BJ (cell line): ENCODE results near the gene FUBP1. TPM values are rescaled to one million over a fixed set of nuclear protein-coding genes. Genes with fewer than 3 reads are reported as not detected.

Source experiments
- CTCF ChIA-PET: fragments of 350-600 bp; formaldehyde crosslinking; extraction: SDS; loops from one replicate; lab custom pipeline; 2021; ENCODE audit warnings: antibody characterized with exemption, inconsistent platforms; lab: Yijun Ruan, JAX
- POLR2A ChIA-PET: fragments of 300-600 bp; sonication (Branson Sonifier 250); formaldehyde crosslinking; extraction: SDS; loops from one replicate; lab custom pipeline; 2021; ENCODE audit warnings: antibody characterized with exemption; lab: Charles Lee
- DNase-seq: peaks from one replicate; pipeline ENCODE4 v3.0.0-alpha.2; 2011; ENCODE audit warnings: low read depth
- H3K27me3 ChIP-seq: 2 replicates; pipeline ENCODE4 v1.6.0; 2011; ENCODE audit warnings: low read length; ENCODE audit not compliant: control insufficient read depth, insufficient read depth
- H3K36me3 ChIP-seq: 2 replicates; pipeline ENCODE4 v1.5.1; 2011; ENCODE audit warnings: low read length; ENCODE audit not compliant: control insufficient read depth, insufficient read depth
- H3K4me3 ChIP-seq: 2 replicates; pipeline ENCODE4 v1.5.1; 2011; ENCODE audit warnings: low read depth, mild to moderate bottlenecking, control low read depth, low read length
- CTCF ChIP-seq: IDR thresholded peaks from 2 replicates; pipeline ENCODE4 v1.5.1; 2011; ENCODE audit warnings: low read depth, mild to moderate bottlenecking, control low read depth, inconsistent platforms, low read length, moderate library complexity; ENCODE audit not compliant: insufficient read depth
- polyA plus RNA-seq: library from polyadenylated mRNA; depleted of rRNA; stranded (reverse); fragments of >200 nt; gene quantifications from 2 replicates; pipeline ENCODE4 v1.2.3, GENCODE V29; 2011

FUBP1 gene
- polyA plus RNA-seq, 1 experiment = 79.0 TPM

DNA sequence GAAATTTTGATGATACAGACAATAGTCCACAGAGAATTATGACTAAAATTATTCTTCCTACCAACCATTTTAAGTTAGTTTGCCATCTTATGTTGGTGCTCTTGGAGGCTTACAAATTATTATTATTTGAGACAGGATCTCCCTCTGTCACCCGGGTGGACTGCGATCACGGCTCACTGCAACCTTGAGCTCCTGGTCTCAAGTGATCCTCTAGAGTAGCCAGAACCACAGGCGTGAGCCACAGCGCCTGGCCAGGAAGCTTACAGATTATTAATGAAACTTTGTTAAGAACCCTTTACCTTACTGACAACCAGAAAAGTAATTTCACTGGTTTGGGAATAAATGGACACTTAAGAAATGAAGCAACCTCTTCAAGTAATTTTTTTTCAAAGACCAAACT is 17.9 kb upstream of the FUBP1 start:
- no peak for TF ChIP-seq CTCF
- Histone ChIP-seq H3K4me3 (no peak overlapping the region), H3K27me3 (no peaks in the 10 kb centered on the region), H3K36me3 (no peaks in the 10 kb centered on the region)
- no peak for DNase-seq
- CTCF ChIA-PET = interaction anchor here (1.0 to 1.6 kb wide), 2 partner anchors 8 to 16 kb away, joined by 3 to 7 read pairs; partner anchors contain the start of gene DNAJB4
- POLR2A ChIA-PET = no interaction called here

DNA sequence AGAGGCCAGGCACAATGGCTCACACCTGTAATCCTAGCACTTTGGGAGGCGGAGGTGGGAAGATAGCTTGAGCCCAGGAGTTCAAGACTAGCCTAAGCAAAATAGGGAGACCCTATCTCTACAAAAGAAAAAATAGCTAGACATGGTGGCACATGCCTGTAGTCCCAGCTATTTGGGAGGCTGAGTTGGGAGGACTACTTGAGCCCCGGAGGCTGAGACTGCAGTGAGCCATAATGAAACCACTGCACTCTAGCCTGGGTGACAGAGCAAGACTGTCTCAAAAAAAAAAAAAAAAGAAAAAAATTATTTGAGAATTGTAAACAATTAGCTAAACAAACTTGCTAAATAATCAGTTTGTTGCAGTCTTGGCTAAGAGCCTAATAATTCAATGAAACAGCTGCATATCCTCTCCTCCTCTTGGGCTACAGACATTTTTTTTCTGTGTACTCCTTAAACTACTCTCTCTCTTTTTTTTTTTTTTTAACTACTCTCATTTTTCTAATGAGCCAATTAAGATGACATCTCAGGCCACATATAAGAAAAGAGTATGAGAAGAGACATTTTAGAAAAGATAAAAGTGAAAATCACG is 15.3 kb upstream of the FUBP1 start:
- no peaks in the 10 kb centered on the region for H3K36me3 ChIP-seq
- DNase-seq = no peak
- no peak overlapping the region for H3K4me3 ChIP-seq
- CTCF ChIA-PET = no interaction called here
- no peaks in the 10 kb centered on the region for H3K27me3 ChIP-seq
- no peak for TF ChIP-seq CTCF
- POLR2A ChIA-PET = interaction anchor here (1.5 kb wide), 1 partner anchor 11 kb away, joined by 4 read pairs; the partner anchor contains the start of gene DNAJB4

GRCh38 chr1:77991638-77992037 is 12.8 kb upstream of the FUBP1 start:
- no peak for DNase-seq
- TF ChIP-seq CTCF = no peak
- Histone ChIP-seq H3K4me3 (no peak overlapping the region), H3K36me3 (no peaks in the 10 kb centered on the region), H3K27me3 (no peaks in the 10 kb centered on the region)
- CTCF ChIA-PET = interaction anchor here (1.0 to 1.1 kb wide), 2 partner anchors 9 to 13 kb away, joined by 3 to 4 read pairs; partner anchors contain the start of gene FUBP1
- POLR2A ChIA-PET = no interaction called here

- CTCF ChIA-PET = interaction anchor here (1.1 kb wide), 1 partner anchor 10 kb away, joined by 4 read pairs; no protein-coding TSS in a partner anchor
- TF ChIP-seq CTCF = no peak
- DNase-seq = no peak
- H3K27me3 ChIP-seq = no peaks in the 10 kb centered on the region
- POLR2A ChIA-PET = no interaction called here
- no peak overlapping the region for H3K4me3 ChIP-seq
- H3K36me3 ChIP-seq = no peaks in the 10 kb centered on the region
These were observed 11.8 kb upstream of the FUBP1 start for GRCh38 chr1:77990629-77991204.

DNA sequence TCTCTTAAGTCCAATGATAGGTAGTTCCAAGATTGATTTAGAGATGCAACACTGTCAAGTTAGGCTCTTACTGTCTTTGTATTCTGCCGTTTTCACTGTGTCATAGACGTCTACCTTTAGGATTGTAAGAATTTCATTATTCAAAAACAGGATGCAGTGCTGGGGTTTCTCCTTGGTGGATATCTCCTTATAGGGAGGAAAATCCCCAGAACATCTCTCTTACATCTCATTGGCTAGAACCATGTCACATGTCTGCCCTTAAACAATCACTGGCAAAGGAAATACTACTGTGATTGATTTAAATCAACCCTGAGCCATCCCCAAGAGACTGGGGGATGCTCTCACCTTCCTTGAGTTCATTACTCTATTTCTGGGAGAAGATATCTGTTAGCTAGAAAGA is 10.9 kb upstream of the FUBP1 start:
- Histone ChIP-seq H3K4me3 (no peak overlapping the region), H3K36me3 (no peaks in the 10 kb centered on the region), H3K27me3 (no peaks in the 10 kb centered on the region)
- ChIA-PET POLR2A (no interaction called here), CTCF (interaction anchor here (0.6 to 1.0 kb wide), 2 partner anchors 11 to 125 kb away, joined by 3 to 4 read pairs; partner anchors contain the start of gene FUBP1)
- TF ChIP-seq CTCF = no peak
- no peak for DNase-seq
